GM21737 (cell line): ENCODE measurements around the gene CD7.

ENCODE experiments used
- ATAC-seq: cut with Tn5 transposase; IDR thresholded peaks from one replicate; pipeline ENCODE4 v1.9.1; 2021; ENCODE audit warnings: mild to moderate bottlenecking, moderate library complexity; ENCODE audit not compliant: unreplicated experiment

The CD7 gene

DNA sequence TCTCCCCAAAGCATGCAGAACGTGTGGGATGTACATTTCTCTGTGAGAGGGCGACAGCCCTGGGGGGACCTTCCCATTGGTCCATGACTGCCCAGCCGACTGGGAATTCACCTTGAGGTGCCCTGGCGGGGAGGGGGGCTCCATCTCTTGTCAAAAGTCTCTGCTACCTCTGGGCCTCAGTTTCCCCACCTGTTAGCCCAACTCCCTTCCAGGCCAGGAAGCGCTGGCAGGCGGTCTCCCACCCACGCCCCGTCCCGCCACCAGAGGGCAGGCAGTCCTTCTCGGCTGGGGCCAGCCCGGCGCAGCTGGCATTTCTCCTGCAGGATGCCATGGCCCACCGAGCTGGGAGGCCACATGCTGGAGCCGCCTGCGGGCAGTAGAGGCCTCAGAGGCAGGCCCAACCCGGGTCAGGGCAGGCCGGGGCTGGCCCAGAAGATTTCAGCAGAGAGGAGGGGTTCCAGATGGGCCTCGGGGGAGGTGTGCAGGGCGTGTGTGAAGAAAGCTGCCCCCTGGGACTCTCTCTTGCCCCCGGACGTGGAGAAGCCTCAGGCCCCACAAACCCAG is 16.6 kb downstream of the CD7 start:
- no peak for ATAC-seq

DNA sequence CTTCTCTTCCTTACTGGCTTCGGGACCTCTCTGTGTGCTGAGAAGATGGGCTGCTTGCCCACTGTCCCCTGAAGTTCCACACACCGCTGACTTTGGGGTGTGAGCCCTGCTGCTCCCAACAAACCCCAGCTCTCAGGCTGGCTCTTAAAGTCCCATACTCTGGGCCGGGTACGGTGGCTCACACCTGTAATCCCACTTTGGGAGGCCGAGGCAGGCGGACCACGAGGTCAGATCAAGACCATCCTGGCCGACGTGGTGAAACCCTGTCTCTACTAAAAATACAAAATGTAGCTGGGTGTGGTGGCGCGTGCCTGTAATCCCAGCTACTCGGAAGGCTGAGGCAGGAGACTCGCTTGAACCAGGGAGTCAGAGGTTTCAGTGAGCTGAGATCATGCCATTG is 17.2 kb downstream of the CD7 start:
- no peak for ATAC-seq

DNA sequence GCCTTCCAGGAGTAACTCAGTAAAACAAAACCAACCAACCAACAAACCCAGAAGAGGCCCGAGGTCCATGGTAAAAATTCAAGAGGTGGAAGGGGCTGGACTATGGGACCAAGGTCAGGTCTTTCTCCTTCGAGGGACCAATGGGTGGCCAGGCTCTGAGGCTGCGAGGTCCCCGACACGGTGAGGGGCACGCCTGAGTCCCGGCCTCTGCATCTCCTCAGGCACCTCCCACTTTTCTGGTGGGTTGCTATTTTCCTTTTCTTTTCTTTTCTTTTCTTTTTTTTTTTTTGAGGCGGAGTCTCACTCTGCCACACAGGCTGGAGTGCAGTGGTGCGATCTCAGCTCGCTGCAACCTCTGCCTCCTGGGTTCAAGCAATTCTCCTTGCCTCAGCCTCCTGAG is 18.0 kb downstream of the CD7 start:
- ATAC-seq: no peak

DNA sequence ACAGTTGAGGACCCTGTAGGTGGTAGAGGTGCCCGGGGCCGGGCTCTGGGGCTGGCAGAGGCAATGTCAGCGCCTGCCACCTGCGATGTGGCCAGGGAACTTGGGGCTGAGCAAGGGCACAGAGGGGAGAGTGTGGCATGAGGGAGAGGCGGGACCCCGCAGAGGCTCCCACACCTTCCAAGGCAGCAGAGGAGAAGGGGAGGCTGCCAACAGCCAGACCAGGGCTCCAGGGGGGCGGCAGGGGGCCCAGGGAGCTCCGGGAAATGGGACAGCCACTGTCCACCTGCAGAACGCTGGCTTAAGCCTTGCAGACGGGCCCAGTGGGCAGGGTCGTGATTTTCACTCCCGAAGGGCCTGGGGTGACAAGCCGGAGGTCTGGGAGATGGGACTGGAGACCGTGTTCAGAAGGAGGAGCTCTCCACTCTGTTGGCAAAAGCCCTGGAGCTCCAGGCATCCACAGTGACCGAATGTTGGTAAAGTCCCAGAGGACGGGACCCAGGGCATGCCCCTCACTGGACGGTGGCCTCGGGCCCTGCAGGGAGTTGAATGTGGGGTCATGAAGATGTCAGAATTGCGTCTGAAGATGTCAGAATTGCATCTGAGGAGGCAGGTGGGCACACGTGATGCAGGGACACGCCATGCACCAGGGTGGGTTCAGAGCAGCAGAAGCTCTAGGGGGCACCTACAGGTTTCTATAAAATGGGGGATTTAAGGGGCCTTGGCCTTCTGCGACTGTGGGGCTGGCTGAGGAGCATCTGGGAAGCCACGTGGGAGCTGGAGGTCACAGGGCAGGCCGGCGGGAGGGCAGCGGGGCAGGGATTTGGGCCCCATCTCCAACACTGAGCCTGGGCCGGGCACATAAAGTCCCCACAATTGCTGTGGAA is 18.6 kb downstream of the CD7 start:
- ATAC-seq: no peak

DNA sequence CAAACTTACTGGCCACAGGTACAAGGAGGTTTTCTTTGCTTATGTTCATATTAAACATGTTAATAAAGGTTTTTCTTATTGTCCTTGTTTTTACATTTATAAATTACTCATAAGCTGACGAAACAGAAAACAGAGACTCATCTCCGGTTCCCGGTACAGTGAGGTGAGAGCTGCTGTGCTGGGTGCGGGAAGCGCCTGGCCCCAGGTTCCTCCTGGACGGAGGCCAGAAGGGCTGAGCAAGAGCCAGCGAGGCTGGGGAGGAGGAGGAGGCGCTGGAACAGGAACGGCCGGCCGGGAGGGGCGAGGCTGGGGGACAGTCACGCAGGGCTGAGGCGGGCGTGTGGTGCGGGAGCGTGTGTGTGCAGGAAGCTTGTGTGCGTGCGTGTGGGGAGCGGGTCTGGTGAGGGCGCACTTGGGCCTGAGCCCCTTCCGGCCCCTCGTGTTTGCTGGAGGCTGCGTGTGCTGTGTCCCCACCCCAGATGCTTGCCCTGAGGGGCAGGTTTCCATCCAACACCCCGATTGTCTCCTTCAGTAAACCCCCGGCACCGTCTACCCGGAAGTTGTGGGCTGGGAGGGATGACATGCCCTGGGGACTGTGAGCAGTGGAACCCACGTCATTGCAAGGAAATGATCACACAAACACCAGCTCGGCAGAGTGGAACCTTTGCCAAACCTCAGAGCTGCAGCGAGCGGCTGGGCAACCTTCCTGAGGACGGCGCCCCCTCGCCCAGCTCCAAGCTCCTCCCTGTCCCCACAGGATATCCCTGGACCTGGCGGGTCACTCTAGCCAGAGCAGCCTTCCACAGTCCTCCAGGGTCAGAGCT is 19.5 kb downstream of the CD7 start:
- peak; percentile 46 for ATAC-seq

DNA sequence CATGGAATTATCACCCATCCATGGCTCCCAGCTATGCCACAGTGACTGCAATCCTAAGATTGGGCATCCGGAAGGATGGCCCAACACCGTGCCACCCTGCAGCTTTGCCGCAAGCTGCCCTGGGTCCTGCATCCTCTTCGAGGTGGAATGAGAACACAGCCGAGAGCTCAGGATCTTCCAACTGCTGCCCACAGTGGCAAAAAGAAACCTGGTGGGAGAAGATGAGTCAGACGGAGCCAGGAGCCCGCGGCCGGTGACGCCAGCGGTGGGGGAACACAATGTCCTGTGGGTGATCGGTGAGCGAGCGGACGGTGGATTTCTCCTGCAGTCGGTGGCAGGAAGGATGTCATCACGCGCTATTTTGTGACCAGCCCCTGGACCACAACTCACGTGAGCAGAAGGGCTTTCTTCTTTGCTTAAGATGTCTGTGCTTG is 20.1 kb downstream of the CD7 start:
- peak; percentile 27 for ATAC-seq

DNA sequence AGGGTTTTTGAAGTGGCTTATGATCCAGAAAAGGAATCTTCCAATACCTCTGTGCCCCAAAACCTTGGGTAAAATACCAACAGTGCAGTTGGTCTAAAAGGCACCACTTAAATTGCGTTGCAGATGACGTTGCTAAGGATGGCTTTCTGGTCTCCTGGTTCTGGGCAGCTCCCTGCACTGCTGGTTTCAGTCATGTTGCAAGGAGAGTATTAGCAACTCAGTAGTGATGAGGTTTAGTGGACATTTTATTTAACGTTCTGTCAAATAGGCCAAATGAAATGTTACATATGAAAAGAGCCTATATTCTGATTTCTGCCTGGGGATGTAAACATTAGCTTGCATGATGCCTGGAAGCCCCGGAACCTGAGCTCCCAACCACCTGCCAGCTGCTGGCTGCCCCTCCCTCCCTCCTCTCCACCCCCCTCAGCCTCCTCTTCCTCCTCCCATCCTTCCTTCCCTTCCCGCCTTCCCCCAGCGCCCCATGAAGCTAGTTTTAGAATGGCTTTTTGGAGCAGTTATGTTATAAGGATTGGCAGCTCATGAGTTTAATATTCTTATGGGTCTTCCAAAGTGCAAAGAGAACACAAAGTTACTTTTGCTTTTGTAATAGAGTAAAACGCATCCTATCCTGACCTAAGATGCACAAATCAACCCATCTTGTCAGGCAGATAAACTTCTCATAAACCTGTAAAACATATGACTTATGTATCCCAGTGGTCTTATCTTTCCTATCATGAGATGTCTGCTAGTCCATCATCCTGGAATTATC is 20.7 kb downstream of the CD7 start:
- ATAC-seq: no peak

DNA sequence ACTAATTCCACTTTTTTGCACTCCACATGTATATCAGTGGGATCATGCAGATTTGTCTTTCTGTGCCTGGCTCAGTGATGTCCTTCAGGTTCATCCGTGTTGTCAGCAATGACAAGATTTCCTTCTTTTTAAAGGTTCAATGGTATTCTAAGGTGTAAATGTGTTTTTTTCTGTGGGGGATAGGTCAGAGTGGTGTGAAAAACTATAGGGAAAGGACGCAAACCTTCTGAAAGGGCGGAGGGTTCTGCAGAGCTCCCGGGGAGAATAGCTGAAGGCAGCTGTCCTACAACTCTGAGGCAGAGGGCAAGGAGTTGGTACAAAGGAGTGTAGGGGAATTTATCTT is 22.0 kb downstream of the CD7 start:
- ATAC-seq: no peak

DNA sequence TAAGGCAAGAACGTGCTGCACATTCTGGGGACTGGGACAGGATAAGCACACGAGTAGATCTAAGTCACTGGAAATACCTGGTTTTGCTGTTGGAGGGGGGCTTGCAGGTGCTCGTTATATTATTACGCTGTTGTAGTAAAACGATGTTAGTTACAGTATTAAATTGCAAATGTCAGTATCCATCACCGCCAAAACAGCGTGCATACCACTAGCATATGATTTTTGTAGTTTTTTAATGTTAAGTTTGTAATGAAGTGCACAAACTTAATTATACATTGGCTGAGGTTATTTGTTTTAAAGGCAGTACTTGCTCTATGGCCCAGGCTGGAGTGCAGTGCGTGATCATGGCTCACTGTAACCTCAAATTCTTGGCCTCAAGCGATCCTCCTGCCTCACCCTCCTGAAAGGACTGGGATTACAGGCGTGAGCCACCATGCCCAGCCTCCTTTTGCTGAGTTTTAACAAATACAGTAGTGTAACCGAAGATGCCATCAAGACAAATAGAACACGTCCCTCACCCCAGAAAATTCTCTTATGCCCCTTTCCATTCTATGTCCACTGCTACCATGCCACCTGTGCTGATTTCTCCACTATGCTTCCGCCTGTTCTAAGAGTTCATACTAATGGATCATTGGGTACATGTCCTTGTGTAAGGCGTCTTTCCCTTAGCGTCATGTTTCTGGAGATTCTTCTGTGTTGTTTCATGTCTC is 23.2 kb downstream of the CD7 start:
- no peak for ATAC-seq

DNA sequence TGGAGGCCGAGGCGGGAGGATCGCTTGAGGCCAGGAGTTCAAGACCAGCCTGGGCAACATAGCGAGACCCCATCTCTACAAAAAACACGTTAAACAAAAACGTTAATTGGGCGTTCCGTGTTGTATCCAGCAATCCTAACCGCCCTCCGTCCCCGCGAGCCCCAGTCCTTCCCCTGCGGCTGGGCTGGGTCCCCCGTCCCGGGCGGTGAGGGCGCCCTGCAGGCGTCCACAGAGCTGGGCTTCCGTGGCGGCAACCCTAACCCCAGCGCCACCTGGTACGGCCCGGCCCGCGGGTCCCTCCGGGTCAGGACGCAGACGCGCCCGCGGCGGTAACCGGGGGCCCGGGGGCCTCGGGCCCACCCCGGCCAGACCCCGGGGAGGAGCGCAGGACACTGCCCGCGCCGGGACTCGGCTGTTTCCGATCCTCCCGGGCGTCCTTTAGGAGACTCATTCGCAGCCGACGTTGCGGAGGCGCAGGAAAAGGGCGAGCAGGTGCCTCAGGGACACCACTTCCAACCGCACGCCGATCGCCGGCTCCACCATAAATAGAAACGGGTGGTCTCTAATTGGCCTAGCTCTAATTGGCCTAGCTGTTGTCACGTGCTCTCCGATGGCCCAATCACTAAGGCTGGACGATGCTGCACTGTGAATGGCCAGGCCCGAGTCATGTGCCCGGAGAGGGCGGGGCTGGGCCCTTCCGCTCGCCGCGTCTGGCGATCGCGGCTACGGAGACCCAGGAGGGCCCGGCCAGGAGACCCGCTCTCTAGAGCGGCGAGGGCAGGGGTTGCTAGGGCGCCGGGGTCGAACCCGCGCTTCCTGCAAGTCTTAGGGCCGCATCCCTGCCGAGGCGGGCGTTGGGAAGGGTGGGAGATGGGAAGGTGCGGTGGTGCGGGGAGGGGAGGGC is 24.9 kb downstream of the CD7 start:
- peak; percentile 86 for ATAC-seq

DNA sequence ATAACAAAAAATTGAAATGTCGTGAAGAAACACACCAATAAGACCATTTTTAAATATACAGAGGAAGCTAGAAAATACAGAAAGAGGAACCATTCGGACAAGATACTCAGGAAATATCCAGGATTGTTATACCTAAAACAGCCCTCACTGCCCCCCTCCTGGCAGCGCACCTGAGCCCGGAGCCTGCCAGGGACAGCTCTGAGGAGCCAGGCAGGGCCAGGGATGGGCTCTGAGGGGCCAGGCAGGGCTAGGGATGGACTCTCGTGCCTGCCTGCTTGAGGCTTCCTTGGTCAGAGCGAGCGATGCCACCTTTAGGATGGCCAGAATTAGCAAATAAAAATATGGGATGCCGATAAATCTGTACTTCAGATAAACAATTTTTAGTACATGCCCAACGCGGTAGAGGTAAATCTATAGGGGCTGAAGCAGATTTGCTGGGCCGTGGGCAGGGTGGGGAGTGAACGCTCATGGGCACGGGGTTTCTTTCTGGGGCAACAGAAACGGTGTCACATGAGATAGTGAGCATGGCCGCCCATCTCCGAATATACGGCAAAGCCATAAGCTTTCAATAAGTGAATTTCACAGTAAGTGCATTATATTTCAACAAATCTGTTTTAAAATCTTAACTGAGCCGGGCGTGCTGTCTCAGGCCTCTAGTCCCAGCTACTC is 25.7 kb downstream of the CD7 start:
- ATAC-seq: no peak

DNA sequence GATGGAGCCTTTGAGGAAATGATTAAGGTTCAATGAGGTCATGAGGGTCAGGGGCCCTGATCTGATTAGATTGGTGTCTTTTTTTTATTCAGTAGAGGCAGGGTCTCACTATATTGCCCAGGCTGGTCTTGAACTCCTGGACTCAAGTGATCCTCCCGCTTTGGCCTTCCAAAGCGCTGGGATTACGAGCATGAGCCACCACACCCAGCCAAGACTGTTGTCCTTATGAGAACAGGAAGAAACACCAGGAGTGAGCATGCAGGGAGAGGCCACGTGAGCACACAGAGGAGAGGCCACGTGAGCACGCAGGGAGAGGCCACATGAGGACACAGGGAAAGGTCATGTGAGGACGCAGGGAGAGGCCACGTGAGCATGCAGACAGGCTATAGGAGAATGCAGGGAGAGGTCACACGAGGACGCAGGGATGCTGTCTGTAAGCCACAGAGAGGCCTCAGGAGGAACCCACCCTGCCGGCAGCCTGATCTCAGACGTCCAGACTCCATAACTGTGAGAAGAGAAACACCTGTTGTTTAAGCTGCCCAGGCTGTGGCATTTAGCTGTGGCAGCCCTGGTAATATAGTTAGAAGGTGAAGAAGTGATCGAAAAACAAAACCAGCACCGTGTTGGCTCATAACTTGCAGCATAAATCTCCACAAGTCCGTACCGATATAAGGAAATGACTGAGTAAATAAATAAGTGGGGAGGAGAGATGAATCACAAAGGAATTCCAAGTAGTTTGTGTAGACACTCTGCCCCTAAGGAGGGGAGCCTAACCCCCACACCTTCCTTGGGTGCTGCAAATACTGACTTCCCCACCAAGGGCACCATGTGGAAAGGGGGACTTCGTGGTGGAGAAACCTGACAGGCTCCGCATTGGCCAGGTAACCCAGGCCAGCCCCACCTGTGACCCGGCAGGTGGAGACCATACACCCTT is 29.3 kb downstream of the CD7 start:
- ATAC-seq: no peak

DNA sequence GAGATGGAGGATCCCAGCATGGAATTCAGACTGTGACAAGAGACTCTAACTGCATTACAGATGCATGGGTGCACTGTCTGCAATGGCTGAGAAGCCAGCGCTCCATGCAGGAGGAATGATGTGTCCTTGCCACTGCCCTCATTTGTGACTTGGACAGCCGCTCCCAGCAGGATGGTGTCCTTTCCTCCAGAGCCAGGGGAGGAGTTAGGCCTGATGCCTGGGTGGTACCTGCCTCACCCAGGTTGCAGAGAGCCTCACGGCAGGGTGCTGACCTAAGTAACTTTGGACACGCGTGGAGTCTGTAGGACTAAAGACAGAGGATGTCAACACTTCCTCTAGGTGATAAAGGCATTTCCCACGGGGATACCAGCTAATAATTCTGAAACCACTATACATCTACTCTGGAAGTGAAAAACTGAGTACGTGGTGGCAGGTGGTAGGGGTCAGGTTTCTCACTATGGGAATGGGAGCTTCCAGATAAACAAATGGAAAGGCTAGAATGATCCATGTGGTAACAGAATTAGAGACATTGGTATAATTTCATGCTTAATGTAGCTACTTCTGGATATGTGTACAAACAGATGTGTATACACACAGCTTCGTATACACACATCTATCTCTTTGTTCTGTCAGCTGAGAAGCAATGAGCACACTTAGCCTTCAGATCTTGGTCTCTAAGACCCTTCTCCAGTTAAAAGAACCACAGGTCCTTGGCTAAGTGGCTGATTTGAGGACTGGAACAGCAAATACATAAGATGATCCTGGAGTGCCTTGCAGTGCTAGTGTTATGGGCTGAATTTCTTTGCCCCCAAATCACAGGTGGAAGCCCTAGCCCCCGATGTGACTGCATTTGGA is 30.2 kb downstream of the CD7 start:
- ATAC-seq: no peak

DNA sequence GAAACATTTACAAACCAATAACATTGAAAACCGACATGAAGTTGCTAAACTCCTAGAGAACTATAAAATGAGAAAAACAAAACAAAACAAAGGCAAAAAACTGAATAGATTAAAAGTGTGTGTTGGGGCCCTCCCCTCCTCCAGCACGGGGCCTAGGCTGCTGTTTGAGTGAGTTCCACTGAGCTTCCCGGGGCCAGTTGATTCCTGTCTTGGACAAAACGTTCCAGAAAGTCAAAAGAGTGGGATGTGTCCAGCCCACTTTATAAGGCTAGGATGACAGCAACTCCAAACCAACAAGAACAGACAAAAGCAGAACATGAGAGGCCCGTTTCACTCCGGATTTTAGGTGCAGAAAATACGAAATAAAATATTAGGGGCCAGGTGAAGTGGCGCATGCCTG is 32.3 kb downstream of the CD7 start:
- ATAC-seq: no peak

DNA sequence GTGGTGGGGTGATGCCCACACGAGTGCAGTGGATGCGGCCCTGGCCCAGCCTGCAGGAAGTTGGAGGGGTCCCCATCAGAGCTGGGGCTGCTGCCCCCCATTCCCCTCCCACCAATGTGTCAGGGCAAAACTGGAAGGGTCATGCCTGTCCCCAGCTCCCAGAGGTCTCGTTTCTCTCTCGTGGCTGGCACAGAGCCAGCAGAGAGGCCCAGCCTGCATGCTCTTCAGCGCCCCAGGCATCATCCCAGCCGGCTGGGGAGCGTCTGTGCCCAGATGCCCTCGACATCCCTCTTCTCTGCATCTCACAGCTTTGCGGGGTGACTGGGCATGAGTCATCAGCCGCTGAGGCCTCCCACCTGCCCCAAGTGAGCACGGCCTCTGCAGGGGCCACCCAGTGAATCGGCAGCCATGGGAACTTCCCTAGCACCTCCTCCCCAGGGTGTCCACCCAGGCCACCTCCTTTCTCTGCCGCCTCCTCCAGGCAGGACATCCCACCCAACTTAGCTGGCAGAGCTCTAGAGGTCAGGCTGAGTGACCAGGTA is 34.1 kb downstream of the CD7 start:
- ATAC-seq: no peak
